CD14-positive monocyte (primary cell): ENCODE results near the gene CBLC. TPM values are rescaled to one million over a fixed set of nuclear protein-coding genes. Genes with fewer than 3 reads are reported as not detected.

ENCODE experiments used
- DNase-seq, 3 donors: peaks; one replicate each; pipeline ENCODE4 v3.0.0-alpha.2; 2011 to 2022
- H2AFZ ChIP-seq: 2 replicates; pipeline ENCODE4 v1.6.0; 2012; ENCODE audit warnings: mild to moderate bottlenecking, low read depth, low read length, inconsistent platforms; ENCODE audit not compliant: insufficient read depth, poor library complexity, severe bottlenecking
- H3K27ac ChIP-seq, 2 donors: 1 replicate in 1 of 2; 2 replicates in 1 of 2; pipeline ENCODE4 v1.5.1; 2012 to 2013; ENCODE audit warnings: low read length in 2 of 2, control low read depth in 1 of 2, inconsistent platforms in 1 of 2, low read depth in 1 of 2, mild to moderate bottlenecking in 1 of 2
- H3K27me3 ChIP-seq, 2 donors: one replicate each; pipeline versions ENCODE4 v1.6.0 to v1.6.1; 2011 to 2013; ENCODE audit warnings: low read length in 2 of 2; ENCODE audit not compliant: control insufficient read depth in 2 of 2, insufficient read depth in 2 of 2
- H3K36me3 ChIP-seq, 2 donors: replicated peaks in 1 of 2; 1 replicate in 1 of 2; 2 replicates in 1 of 2; pipeline versions ENCODE4 v1.5.1 to v1.6.1; 2012 to 2013; ENCODE audit warnings: low read length in 2 of 2, control low read depth in 1 of 2, inconsistent platforms in 1 of 2, mild to moderate bottlenecking in 1 of 2; ENCODE audit not compliant: insufficient read depth in 2 of 2, control insufficient read depth in 1 of 2
- H3K4me1 ChIP-seq, 2 donors: 1 replicate in 1 of 2; 2 replicates in 1 of 2; pipeline versions ENCODE4 v1.5.1 to v1.6.1; 2012 to 2013; ENCODE audit warnings: low read length in 2 of 2, control low read depth in 1 of 2, inconsistent platforms in 1 of 2, mild to moderate bottlenecking in 1 of 2, moderate library complexity in 1 of 2; ENCODE audit not compliant: insufficient read depth in 2 of 2, control insufficient read depth in 1 of 2
- H3K4me2 ChIP-seq: replicated peaks from 2 replicates; pipeline ENCODE3; 2012; ENCODE audit warnings: low read length, moderate library complexity, mild to moderate bottlenecking; ENCODE audit not compliant: poor library complexity, severe bottlenecking; ENCODE audit errors: extremely low read depth
- H3K4me3 ChIP-seq, 3 experiments: fragments of 200-600 bp in 1 of 3; sonication (generic) in 1 of 3; replicated peaks in 1 of 3; 1 replicate in 2 of 3; 2 replicates in 1 of 3; pipeline ENCODE4 v1.5.1; 2011 to 2013; ENCODE audit warnings: low read length in 3 of 3, mild to moderate bottlenecking in 3 of 3, control low read depth in 2 of 3, low read depth in 2 of 3, inconsistent platforms in 1 of 3, moderate library complexity in 1 of 3
- H3K79me2 ChIP-seq: 2 replicates; pipeline ENCODE4 v1.6.0; 2012; ENCODE audit warnings: mild to moderate bottlenecking, control low read depth, inconsistent platforms, low read length, moderate library complexity; ENCODE audit not compliant: insufficient read depth
- H3K9ac ChIP-seq: 2 replicates; pipeline ENCODE4 v1.6.0; 2017; ENCODE audit warnings: low read length, mild to moderate bottlenecking; ENCODE audit not compliant: insufficient read depth, poor library complexity, severe bottlenecking
- H3K9me3 ChIP-seq, 2 donors: replicated peaks in 1 of 2; 1 replicate in 1 of 2; 2 replicates in 1 of 2; pipeline versions ENCODE4 v1.5.1 to v1.6.1; 2012 to 2013; ENCODE audit warnings: low read length in 2 of 2, control low read depth in 1 of 2; ENCODE audit not compliant: control insufficient read depth in 1 of 2, insufficient read depth in 1 of 2
- H4K20me1 ChIP-seq: 2 replicates; pipeline ENCODE4 v1.6.0; 2012; ENCODE audit warnings: mild to moderate bottlenecking, low read length, control low read depth, moderate library complexity; ENCODE audit not compliant: insufficient read depth
- H3K27ac Mint-ChIP-seq, 7 donors: one replicate each; pipeline ENCODE4 v1.8.0; 2020; ENCODE audit warnings: mild to moderate bottlenecking in 7 of 7, mixed read lengths in 7 of 7, moderate library complexity in 6 of 7, inconsistent platforms in 2 of 7
- H3K27me3 Mint-ChIP-seq, 3 donors: one replicate each; pipeline ENCODE4 v1.8.0; 2021 to 2022; ENCODE audit warnings: low read depth in 3 of 3, mild to moderate bottlenecking in 3 of 3, mixed read lengths in 3 of 3, moderate library complexity in 3 of 3, inconsistent platforms in 1 of 3
- H3K36me3 Mint-ChIP-seq, 2 donors: one replicate each; pipeline ENCODE4 v1.8.0; 2020; ENCODE audit warnings: mixed read lengths in 2 of 2, inconsistent platforms in 1 of 2, mild to moderate bottlenecking in 1 of 2
- H3K4me1 Mint-ChIP-seq: one replicate; pipeline ENCODE4 v1.8.0; 2020; ENCODE audit warnings: mild to moderate bottlenecking, mixed read lengths
- H3K4me3 Mint-ChIP-seq, 2 donors: one replicate each; pipeline ENCODE4 v1.8.0; 2020; ENCODE audit warnings: mild to moderate bottlenecking in 2 of 2, mixed read lengths in 2 of 2, moderate library complexity in 1 of 2
- H3K9me3 Mint-ChIP-seq, 7 donors: one replicate each; pipeline ENCODE4 v1.8.0; 2020 to 2022; ENCODE audit warnings: mixed read lengths in 7 of 7, mild to moderate bottlenecking in 6 of 7, moderate library complexity in 6 of 7, inconsistent platforms in 2 of 7
- WGBS: methylation state at CpG from one replicate; pipeline ENCODE4 v1.1.5; 2013; ENCODE audit warnings: missing lambda C conversion rate; ENCODE audit not compliant: insufficient coverage; 5-methylcytosine and 5-hydroxymethylcytosine counted together
- intact Hi-C, 2 donors: fragments of 100-400 bp; cut with micrococcal nuclease; formaldehyde crosslinking; loops; one replicate each; pipeline versions ENCODE4 v1.15.0 to v1.15.1; 2023
- polyA plus RNA-seq, 3 donors: library from polyadenylated mRNA; depleted of rRNA in 1 of 3; unstranded in 2 of 3; stranded (reverse) in 1 of 3; fragments of 300-500 nt in 2 of 3; fragments of >200 nt in 1 of 3; fragmentation: Illumina TruSeq in 2 of 3; gene quantifications; 1 replicate in 2 of 3; 2 replicates in 1 of 3; pipeline ENCODE4 v1.2.3, GENCODE V29; 2012 to 2021
- TF ChIP-seq, protein P1 (sequence below): fragments of 200-600 bp; IDR thresholded peaks from one replicate; pipeline ENCODE4 v1.8.0; 2022; ENCODE audit warnings: antibody characterized with exemption, mild to moderate bottlenecking

CBLC gene
- polyA plus RNA-seq, 3 donors = not detected

DNA sequence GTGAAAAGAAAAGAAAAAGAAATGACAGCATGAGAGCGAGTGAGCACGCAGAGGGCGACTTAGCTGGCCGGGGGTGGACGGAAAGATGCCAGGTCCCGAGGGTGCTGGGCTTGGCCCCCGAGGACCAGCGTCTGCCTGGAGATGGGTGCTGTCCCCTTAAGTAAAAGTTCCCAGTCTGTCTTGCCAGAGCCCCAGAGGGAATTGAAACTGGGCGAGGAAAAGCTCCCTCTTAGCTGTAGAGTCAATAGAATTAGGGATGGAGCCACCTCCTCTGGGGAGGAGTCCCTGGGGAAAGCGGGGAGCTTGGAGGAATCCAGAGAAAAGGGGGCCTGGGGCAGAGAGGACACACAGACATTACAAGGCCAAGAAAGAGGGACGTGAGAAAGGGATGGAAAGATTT is 44.5 kb downstream of the CBLC start:
- no peak overlapping the region for H2AFZ ChIP-seq
- no peak overlapping the region for H3K4me3 ChIP-seq
- Mint-ChIP-seq H3K27ac (peak overlapping the region in 2 of 7 donors; percentile 16 to 41), H3K4me1 (no peaks in the 10 kb centered on the region), H3K36me3 (no peaks in the 10 kb centered on the region), H3K27me3 (peaks cover 11 to 13% (median 13%) of the 10 kb centered on the region in 3 donors), H3K9me3 (no peaks in the 10 kb centered on the region), H3K4me3 (no peak overlapping the region)
- H3K27me3 ChIP-seq = no peaks in the 10 kb centered on the region
- no peaks in the 10 kb centered on the region for H3K79me2 ChIP-seq
- no peak overlapping the region for H3K9ac ChIP-seq
- H3K4me2 ChIP-seq = no peak overlapping the region
- no peak for DNase-seq
- 77% methylated on average over 11 of the region's 11 CpGs for WGBS
- no peak overlapping the region for H3K27ac ChIP-seq
- TF ChIP-seq, protein P1, sequence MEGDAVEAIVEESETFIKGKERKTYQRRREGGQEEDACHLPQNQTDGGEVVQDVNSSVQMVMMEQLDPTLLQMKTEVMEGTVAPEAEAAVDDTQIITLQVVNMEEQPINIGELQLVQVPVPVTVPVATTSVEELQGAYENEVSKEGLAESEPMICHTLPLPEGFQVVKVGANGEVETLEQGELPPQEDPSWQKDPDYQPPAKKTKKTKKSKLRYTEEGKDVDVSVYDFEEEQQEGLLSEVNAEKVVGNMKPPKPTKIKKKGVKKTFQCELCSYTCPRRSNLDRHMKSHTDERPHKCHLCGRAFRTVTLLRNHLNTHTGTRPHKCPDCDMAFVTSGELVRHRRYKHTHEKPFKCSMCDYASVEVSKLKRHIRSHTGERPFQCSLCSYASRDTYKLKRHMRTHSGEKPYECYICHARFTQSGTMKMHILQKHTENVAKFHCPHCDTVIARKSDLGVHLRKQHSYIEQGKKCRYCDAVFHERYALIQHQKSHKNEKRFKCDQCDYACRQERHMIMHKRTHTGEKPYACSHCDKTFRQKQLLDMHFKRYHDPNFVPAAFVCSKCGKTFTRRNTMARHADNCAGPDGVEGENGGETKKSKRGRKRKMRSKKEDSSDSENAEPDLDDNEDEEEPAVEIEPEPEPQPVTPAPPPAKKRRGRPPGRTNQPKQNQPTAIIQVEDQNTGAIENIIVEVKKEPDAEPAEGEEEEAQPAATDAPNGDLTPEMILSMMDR = no peak
- no peaks in the 10 kb centered on the region for H3K36me3 ChIP-seq
- H3K4me1 ChIP-seq = no peaks in the 10 kb centered on the region
- intact Hi-C loops = no loop called here
- no peaks in the 10 kb centered on the region for H4K20me1 ChIP-seq
- H3K9me3 ChIP-seq = no peaks in the 10 kb centered on the region

DNA sequence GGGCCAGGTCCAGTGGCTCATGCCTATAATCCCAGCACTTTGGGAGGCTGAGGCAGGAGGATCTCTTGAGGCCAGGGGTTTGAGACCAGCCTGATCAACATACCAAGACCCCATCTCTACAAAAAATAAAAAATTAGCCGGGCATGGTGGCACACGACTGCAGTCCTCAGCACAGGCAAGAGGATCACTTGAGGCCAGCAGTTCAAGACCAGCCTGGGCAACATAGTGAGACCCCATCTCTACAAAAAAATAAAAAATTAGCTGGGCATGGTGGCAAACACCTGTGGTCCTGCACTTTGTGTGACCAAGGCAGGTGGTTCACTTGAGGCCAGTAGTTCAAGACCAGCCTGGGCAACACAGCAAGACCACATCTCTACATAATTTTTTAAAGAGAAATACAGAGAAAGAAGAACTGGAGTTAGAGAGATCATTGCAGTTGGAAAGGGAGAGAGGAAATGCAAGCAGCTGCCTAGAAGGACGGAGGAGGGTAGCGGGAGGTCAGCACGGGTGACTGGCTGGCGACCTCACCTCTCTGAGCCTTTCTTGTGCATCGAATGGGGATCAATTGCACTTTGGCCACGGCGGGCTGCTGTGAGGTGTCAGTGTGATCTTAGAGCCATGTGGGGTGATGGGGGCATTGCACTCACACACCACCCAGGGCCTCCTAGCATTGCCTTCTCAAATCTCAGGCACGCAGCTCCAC is 45.1 kb downstream of the CBLC start:
- no peak overlapping the region for H3K4me3 ChIP-seq
- TF ChIP-seq, protein P1 = no peak
- no peak overlapping the region for H2AFZ ChIP-seq
- H3K9ac ChIP-seq = no peak overlapping the region
- intact Hi-C loops = no loop called here
- no peaks in the 10 kb centered on the region for H3K79me2 ChIP-seq
- Mint-ChIP-seq H3K36me3 (no peaks in the 10 kb centered on the region), H3K4me3 (no peak overlapping the region), H3K4me1 (no peaks in the 10 kb centered on the region), H3K9me3 (no peaks in the 10 kb centered on the region), H3K27ac (no peak overlapping the region), H3K27me3 (peaks cover 11 to 16% (median 15%) of the 10 kb centered on the region in 3 donors)
- H3K27me3 ChIP-seq = no peaks in the 10 kb centered on the region
- no peak for DNase-seq
- H3K27ac ChIP-seq = no peak overlapping the region
- H3K36me3 ChIP-seq = no peaks in the 10 kb centered on the region
- H3K9me3 ChIP-seq = no peaks in the 10 kb centered on the region
- H3K4me1 ChIP-seq = no peaks in the 10 kb centered on the region
- H3K4me2 ChIP-seq = no peak overlapping the region
- no peaks in the 10 kb centered on the region for H4K20me1 ChIP-seq
- 95% methylated on average over 3 of the region's 10 CpGs for WGBS
